BJ (cell line): ENCODE data around the gene IZUMO1R. TPM values are rescaled to one million over a fixed set of nuclear protein-coding genes. Genes with fewer than 3 reads are reported as not detected.
"Not testable (repeated sequence)": the region's sequence is repeated elsewhere in the genome, so short reads cannot be mapped to it uniquely, and the experiment has no call there.

ENCODE experiments used
- CTCF ChIA-PET: fragments of 350-600 bp; formaldehyde crosslinking; extraction: SDS; loops from one replicate; lab custom pipeline; 2021; ENCODE audit warnings: antibody characterized with exemption, inconsistent platforms; lab: Yijun Ruan, JAX
- POLR2A ChIA-PET: fragments of 300-600 bp; sonication (Branson Sonifier 250); formaldehyde crosslinking; extraction: SDS; loops from one replicate; lab custom pipeline; 2021; ENCODE audit warnings: antibody characterized with exemption; lab: Charles Lee
- DNase-seq: peaks from one replicate; pipeline ENCODE4 v3.0.0-alpha.2; 2011; ENCODE audit warnings: low read depth
- H3K27me3 ChIP-seq: 2 replicates; pipeline ENCODE4 v1.6.0; 2011; ENCODE audit warnings: low read length; ENCODE audit not compliant: control insufficient read depth, insufficient read depth
- H3K36me3 ChIP-seq: 2 replicates; pipeline ENCODE4 v1.5.1; 2011; ENCODE audit warnings: low read length; ENCODE audit not compliant: control insufficient read depth, insufficient read depth
- H3K4me3 ChIP-seq: 2 replicates; pipeline ENCODE4 v1.5.1; 2011; ENCODE audit warnings: low read depth, mild to moderate bottlenecking, control low read depth, low read length
- CTCF ChIP-seq: IDR thresholded peaks from 2 replicates; pipeline ENCODE4 v1.5.1; 2011; ENCODE audit warnings: low read depth, mild to moderate bottlenecking, control low read depth, inconsistent platforms, low read length, moderate library complexity; ENCODE audit not compliant: insufficient read depth
- polyA plus RNA-seq: library from polyadenylated mRNA; depleted of rRNA; stranded (reverse); fragments of >200 nt; gene quantifications from 2 replicates; pipeline ENCODE4 v1.2.3, GENCODE V29; 2011

IZUMO1R gene
- polyA plus RNA-seq, 1 experiment: not detected

DNA sequence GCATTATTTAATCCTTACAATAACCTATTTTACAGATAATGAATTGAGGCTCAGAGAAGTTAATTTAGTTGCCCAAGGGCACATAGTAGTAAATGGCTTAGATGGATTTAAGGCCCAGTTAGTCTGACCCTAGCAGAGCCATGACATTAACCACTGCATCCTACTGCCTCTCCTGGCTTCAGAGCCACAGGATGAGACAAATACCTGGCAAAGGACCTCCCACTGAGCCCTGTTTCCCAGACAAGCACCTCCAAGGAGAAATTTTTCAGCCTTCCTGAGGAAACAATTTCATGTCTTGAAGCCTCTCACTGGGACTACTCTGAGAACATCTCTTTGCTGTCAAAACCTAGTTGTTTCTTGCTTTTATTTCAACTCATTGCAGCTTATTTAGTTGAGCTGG is 28.4 kb downstream of the IZUMO1R start:
- POLR2A ChIA-PET: no interaction called here

DNA sequence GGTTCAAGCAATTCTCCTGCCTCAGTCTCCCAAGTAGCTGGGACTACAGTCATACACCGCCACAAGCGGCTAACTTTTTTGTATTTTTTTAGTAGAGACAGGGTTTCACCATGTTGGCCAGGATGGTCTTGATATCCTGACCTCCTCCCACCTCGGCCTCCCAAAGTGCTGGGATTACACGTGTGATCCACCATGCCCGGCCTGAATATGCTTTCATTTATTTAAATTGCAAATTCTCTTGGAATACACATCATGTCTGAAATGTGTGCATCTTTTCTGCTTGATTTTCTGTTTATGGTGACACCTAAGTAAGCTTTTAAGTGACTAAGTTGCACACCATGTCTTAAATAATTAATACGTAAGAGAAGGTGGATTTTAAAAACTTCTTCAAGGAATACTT is 31.7 kb downstream of the IZUMO1R start:
- Histone ChIP-seq H3K27me3 (no peaks in the 10 kb centered on the region), H3K36me3 (no peaks in the 10 kb centered on the region), H3K4me3 (no peak overlapping the region)
- ChIA-PET POLR2A (no interaction called here), CTCF (no interaction called here)
- no peak for DNase-seq
- TF ChIP-seq CTCF: no peak

More for the DNA sequence above, 28.4 kb downstream of the IZUMO1R start:
- no peak for DNase-seq
- CTCF ChIA-PET: interaction anchor here (1.7 kb wide), 1 partner anchor 438 kb away, joined by 6 read pairs; no protein-coding TSS in a partner anchor
- Histone ChIP-seq H3K27me3 (no peaks in the 10 kb centered on the region; the same call in 1 of the 2 replicates), H3K36me3 (no peaks in the 10 kb centered on the region), H3K4me3 (no peak overlapping the region)
- TF ChIP-seq CTCF: no peak

- no peak for TF ChIP-seq CTCF
- Histone ChIP-seq H3K4me3 (no peak overlapping the region), H3K36me3 (no peaks in the 10 kb centered on the region), H3K27me3 (no peaks in the 10 kb centered on the region)
- POLR2A ChIA-PET: no interaction called here
- CTCF ChIA-PET: no interaction called here
- no peak for DNase-seq
Measured at GRCh38 chr11:94338651-94339050, 34.3 kb downstream of the IZUMO1R start.

DNA sequence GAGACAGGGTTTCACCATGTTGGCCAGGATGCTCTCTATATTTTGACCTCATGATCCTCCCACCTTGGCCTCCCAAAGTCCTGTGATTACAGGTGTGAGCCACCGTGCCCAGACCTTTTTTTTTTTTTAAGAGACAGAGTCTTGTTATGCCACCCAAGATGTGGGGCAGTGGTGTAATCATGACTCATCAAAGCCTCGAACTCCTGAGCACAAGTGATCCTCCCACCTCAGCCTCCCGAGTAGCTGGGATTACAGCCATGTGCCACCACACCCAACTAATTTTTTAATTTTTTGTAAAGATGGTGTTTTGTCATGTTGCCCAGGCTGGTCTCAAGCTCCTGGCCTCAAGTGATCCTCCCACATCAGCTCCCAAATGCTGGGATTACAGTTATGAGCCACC is 37.9 kb downstream of the IZUMO1R start:
- no peak for TF ChIP-seq CTCF
- no peaks in the 10 kb centered on the region for H3K36me3 ChIP-seq
- CTCF ChIA-PET: interaction anchor here (0.6 kb wide), 1 partner anchor 136 kb away, joined by 3 read pairs; no protein-coding TSS in a partner anchor
- H3K4me3 ChIP-seq: no peak overlapping the region
- POLR2A ChIA-PET: no interaction called here
- DNase-seq: no peak
- H3K27me3 ChIP-seq: no peaks in the 10 kb centered on the region

DNA sequence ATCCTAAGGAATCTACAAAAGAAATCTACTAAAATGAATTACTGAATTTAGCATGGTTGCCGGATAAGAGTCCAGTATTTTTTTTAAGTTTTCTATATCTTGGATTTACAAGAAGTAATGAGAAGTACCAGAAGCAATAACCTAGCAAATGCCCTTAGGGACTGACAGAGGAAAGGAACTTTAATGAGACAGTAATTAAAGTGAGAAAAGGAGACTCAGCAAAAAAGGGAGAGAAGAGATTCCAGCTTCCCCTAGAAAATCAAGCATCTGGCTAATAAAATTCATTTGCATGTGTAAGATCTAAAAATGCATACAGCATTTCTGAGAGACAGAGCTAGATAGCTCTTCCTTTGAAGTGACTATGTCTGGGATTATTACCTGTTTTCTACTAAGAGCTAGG is 39.1 kb downstream of the IZUMO1R start:
- ChIA-PET POLR2A (no interaction called here), CTCF (no interaction called here)
- Histone ChIP-seq H3K36me3 (no peaks in the 10 kb centered on the region), H3K4me3 (no peak overlapping the region), H3K27me3 (no peaks in the 10 kb centered on the region)
- no peak for DNase-seq
- no peak for TF ChIP-seq CTCF

- H3K4me3 ChIP-seq, CTCF ChIA-PET, DNase-seq, H3K27me3 ChIP-seq, POLR2A ChIA-PET, H3K36me3 ChIP-seq: not testable (repeated sequence)
Measured at GRCh38 chr11:94346311-94346710, 41.9 kb downstream of the IZUMO1R start.

GRCh38 chr11:94350850-94351563 is 46.6 kb downstream of the IZUMO1R start:
- DNase-seq, H3K4me3 ChIP-seq, POLR2A ChIA-PET, H3K36me3 ChIP-seq, H3K27me3 ChIP-seq, CTCF ChIA-PET: not testable (repeated sequence)
